ENCODE data around the gene RIBC2. TPM values are rescaled to one million over a fixed set of nuclear protein-coding genes. Genes with fewer than 3 reads are reported as not detected.

Gene RIBC2
- total and polyA plus RNA-seq, 9 of the 15 experiments (the other 6 are each of a cell fraction or from before 2014, with no cell fraction given): not detected

DNA sequence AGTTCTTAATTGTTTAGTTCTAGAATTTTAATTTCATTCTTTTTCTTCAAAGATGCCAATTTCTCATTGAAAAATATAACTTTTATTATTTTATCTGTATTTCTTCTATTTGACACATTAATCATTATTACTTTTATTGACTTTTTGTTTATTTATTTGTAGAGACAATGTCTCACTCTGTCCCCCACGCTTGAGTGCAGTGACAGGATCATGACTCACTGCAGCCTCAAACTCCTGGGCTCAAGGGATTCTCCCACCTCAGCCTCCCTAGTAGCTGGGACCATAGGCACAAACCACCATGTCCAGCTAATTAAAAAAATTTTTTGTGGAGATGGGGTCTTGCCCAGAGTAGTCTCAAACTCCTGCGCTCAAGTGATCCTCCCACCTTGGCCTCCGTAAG is 58.9 kb downstream of the RIBC2 start:
- in situ Hi-C loops (cut with MboI) (no loop called here), intact Hi-C loops (cut with micrococcal nuclease) (no loop called here)
- DNase-seq (ENCODE audit: extremely low read depth in 1 of 4, low spot score in 3 of 4) (no peak), FAIRE-seq (no peak), ATAC-seq (no peak)
- Histone ChIP-seq H3K27me3 (ENCODE audit: control insufficient read depth in 2 of 2, insufficient read depth in 2 of 2, low read length in 2 of 2) (peaks cover 0 to 10% of the 10 kb centered on the region in 2 experiments; a peak in 2 of 5 replicates), H3K9ac (ENCODE audit: insufficient read depth in 1 of 2, low read depth in 2 of 2, low read length in 2 of 2) (no peak overlapping the region), H3K9me3 (replicated peaks; ENCODE audit: control insufficient read depth, insufficient read depth, low read depth, low read length) (no peaks in the 10 kb centered on the region), H4K20me1 (replicated peaks; ENCODE audit: control insufficient read depth, insufficient read depth, low read length) (no peaks in the 10 kb centered on the region), H3K9me1 (ENCODE audit: control insufficient read depth, insufficient read depth, low read length) (no peaks in the 10 kb centered on the region), H3K79me2 (ENCODE audit: control insufficient read depth, insufficient read depth, low read length) (no peaks in the 10 kb centered on the region), H3K36me3 (ENCODE audit: control insufficient read depth, insufficient read depth, low read length) (no peaks in the 10 kb centered on the region), H3K4me3 (no peak overlapping the region), H3K4me1 (replicated peaks in 1 of 2; ENCODE audit: control insufficient read depth in 2 of 2, insufficient read depth in 2 of 2, low read length in 2 of 2) (no peaks in the 10 kb centered on the region), H2AFZ (ENCODE audit: low read depth, low read length) (no peak overlapping the region), H3K27ac (ENCODE audit: extremely low read depth, low read depth, low read length) (no peak overlapping the region), H3K4me2 (ENCODE audit: insufficient read depth, low read length) (no peak overlapping the region)
- TF ChIP-seq ZNF695 (CRISPR knock-in tag; IDR thresholded peaks at IDR 0.05) (no peak), MCM2 (IDR thresholded peaks at IDR 0.05; ENCODE audit: low read depth) (no peak), TEAD2 (tag; IDR thresholded peaks at IDR 0.05) (no peak), ZNF57 (CRISPR knock-in tag; IDR thresholded peaks at IDR 0.05) (no peak), SAFB2 (IDR thresholded peaks at IDR 0.05; ENCODE audit: borderline replicate concordance, low read depth, low read length, severe bottlenecking) (no peak), BRCA1 (IDR thresholded peaks at IDR 0.05) (no peak), BRCA1 (CRISPR knock-in tag; IDR thresholded peaks at IDR 0.05) (no peak), AFF1 (IDR thresholded peaks at IDR 0.05; ENCODE audit: low read depth in 1 of 2, partially characterized antibody in 2 of 2) (no peak), ZNF511 (CRISPR knock-in tag; IDR thresholded peaks at IDR 0.05) (no peak), ZNF121 (CRISPR knock-in tag; conservative IDR thresholded peaks at IDR 0.05) (no peak)
- POLR2A ChIA-PET: interaction anchor here (0.7 kb wide), 1 partner anchor 65 kb away, joined by 4 read pairs; no protein-coding TSS in a partner anchor
- 0% methylated on average over 3 of the region's 3 CpGs for WGBS (ENCODE audit: insufficient coverage, low coverage, missing lambda C conversion rate)
- CTCF ChIA-PET (ENCODE audit: low intra/inter-chr PET ratio): no interaction called here
- BruUV-seq (replicated peaks): no TSS peak
